ENCODE results near the gene DIRAS1.
"Not testable (repeated sequence)": the region's sequence is repeated elsewhere in the genome, so short reads cannot be mapped to it uniquely, and the experiment has no call there.

Gene DIRAS1

DNA sequence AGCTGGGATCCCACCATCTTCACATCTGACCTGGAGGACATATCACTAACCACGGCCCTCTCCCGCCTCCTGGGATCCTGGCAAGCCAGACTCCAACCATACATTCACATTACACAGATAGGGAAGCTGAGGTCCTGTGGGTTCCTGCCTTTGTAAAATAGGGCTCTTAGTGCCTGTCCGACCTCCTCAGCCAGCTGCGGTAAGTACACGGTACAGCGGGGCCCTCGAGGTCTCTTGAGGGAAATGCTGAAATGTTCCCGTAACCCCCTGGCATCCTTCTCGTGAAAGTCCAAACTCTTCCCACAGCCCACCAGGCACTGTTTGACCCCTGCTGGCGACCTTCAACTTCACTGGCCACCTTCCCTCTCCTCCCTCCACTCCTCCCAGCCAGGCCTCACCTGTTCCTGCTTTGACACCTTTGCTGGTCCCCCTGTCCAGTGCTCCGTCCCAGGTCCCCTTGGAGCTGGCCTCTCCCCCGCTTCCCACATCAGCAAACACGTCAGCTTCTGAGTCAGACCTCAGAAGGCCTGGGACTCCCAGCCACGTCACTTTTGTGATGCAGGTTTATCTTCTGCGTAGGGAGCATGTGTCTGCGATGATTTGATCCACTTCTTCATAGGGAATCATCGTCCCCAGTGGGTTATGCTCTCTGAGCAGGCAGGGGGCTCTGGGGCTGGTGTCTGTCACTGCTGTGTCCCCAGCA, 9.8 kb downstream of the DIRAS1 start:
- DNase-seq (ENCODE audit: low spot score) = no peak

GRCh38 chr19:2706251-2706650, 14.9 kb downstream of the DIRAS1 start:
- DNase-seq (ENCODE audit: low spot score) = no peak

DNA sequence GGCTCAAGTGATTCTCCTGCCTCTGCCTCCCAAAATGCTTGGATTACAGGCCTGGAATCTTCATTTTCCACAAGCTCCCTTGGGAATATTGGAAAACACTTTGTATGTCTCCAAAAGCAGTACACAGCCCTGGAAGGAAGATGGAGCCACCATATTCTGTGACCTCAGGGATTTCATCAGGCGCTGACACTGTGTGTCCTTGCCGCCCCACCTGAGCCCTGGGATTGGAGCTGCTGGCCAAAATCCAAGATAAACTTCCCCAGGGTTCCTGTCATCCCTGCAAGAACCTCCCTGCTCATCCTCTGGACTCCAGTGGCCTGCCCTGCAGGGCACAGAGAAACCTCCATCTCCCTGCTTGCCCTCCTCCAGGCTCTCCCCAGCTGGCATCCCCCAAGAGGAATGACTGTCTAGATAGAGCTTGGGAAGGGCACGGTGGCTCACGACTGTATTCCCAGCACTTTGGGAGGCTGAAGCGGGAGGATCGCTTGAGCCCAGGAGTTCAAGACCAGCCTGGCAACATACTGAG, 17.4 kb downstream of the DIRAS1 start:
- no peak for DNase-seq (ENCODE audit: low spot score)

DNA sequence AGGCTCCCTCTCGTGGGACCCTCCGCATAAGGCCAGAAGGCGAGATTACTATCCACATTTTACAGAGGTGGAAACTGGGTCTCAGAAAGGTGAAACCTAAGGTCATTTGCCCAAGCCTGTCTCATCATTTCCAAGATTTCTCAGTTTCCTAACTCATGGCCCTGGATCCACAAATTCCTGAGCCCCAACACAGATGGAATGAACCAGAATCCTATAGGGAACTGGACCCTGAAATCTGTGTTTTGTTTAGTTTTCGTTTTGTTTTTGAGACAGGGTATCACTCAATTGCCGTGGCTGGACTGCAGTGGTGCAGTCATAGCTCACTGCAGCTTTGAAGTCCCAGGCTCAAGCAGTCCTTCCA, 18.1 kb downstream of the DIRAS1 start:
- no peak for DNase-seq (ENCODE audit: low spot score)

- DNase-seq (ENCODE audit: low spot score) = peak; percentile 92
Observed at GRCh38 chr19:2702170-2703076, 18.7 kb downstream of the DIRAS1 start, which contains the start of gene GNG7. Gene GNG7, minus strand, starts transcription at chr19:2702694. Its CDS starts 182,006 bp downstream, at chr19:2520688.

GRCh38 chr19:2701361-2702169, 19.6 kb downstream of the DIRAS1 start:
- no peak for DNase-seq (ENCODE audit: low spot score)

DNA sequence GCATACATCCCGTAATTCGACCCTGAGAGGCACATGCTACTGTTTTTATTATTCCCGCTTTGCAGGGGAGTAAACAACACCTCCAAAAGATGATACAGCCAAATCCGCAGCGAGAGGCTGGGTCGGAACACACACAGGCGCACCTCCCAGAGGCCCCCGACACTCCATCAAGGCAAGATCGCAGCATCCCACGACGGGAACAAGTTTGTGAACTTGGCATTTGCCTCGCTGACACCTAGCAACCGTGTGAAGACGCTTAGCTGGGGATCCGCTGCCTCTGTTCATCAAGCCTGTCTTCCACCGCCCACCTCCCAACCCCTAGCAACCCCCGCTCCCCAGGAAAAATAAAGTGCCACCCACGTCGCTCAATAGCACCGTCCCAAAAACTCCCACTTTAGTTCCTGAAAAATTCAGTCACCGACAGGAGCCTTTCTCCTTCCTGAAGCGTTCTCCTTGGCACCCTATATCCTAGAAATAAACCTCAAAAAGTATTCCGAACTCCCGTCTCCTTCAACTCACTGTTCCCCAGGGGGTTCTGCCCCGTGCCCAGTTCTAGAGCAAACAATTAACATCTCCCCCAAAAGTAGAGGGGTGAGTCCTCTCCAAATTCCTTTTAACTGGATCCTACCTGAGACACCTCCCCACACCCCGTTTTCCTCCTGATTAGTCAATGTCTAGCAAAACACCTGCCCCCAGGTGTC, 20.4 kb downstream of the DIRAS1 start:
- no peak for DNase-seq (ENCODE audit: low spot score)

DNA sequence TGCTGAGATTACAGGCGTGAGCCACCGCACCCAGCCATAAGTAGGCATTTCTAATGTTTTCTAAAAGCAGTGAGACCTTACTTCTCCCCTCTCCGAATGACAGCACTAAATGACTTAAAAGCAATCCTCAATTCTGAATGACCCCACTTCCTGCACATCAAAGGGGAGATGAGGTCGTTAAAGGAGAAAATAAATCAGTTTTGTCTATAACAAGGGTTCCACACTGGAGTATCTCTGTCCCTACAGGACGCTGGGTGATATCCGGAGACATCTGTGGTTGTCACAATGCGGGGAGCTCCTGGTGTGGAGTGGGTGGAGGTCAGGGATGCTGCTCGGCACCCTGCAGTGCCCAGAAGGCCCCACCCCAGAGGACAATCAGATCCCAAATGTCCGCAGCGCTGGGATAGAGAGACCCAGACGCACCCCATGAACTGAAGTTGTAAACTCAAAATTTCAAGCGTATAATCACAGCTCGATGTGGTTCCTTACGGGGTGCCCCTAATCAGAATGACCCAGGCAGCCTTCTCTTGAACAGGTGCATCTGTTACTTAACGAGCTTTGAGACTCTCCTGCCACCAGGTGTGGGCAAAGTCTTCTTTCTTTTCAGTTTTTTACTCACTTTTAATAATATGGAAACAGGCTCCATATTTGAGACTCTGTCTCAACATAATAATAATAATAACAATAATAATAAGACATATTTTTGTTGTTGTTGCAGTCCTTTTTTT, 21.6 kb downstream of the DIRAS1 start:
- DNase-seq (ENCODE audit: low spot score) = no peak

DNA sequence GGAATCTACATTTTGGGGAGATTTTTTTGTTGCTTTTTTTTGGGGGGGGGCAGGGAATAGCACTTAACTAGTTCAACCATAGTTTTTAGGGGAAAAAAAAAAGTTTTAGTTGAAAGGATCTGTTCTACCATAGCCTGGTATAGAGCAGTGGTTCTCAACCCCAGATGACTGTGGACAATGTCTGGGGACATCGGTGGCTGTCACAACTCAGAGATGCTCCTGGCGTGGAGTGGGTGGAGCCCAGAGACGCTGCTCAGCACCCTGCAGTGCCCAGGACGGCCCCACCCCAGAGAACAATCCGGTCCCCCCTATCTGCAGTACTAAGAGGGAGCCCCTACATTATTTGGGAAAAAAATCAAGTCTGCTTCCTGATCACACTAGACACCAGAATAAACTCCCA, 27.0 kb downstream of the DIRAS1 start:
- no peak for DNase-seq (ENCODE audit: low spot score)

DNA sequence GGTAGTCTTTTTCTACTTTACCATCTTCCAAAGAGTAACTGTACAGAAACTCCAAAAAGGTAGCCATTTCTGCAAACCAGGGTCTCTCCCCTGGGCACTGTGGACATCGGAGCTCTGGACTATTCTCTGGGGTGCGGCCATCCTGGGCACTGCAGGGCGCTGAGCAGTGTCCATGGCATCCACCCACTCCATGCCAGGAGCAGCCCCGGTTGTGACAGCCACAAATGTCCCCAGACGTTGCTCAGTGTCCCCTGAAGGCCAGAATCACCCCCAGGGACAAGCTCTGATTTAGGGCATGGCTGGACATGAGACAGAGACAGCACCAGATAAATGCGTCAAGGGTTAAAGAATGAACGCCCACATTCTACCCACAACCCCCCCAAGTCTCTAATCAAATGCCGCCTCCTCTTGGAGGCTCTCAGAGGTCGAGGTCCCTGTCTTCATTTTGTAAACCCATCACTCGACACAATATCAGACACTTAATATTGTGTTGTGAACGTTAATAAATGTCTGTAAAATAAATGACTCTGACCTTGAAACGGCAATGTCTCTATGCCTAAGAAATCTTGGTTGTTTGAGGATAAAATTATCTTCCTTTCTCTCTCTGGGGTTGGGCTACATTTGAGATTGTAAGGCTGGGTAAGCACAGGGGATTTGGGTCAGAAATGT, 27.5 kb downstream of the DIRAS1 start:
- no peak for DNase-seq (ENCODE audit: low spot score)

GRCh38 chr19:2691951-2692350, 29.2 kb downstream of the DIRAS1 start:
- DNase-seq (ENCODE audit: low spot score) = no peak

GRCh38 chr19:2690856-2691255, 30.3 kb downstream of the DIRAS1 start:
- DNase-seq (ENCODE audit: low spot score) = no peak

DNA sequence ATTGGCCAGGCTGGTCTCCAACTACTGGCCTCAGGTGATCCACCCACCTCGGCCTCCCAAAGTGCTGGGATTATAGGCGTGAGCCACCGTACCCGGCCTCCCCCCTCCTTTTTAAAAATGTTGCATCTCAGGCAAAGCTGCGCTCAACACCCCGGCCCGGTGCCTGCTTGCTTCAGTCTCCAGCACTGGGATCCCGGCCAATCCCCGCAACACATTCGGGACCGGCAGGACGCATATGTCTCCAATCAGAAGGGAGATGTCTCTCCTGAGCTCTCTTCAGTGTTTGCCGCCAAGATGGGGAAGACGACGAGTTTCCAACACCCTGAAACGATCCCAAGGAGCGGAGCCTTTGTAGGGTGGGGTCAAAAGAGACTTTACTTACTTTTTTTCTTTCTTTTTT, 34.8 kb downstream of the DIRAS1 start:
- no peak for DNase-seq (ENCODE audit: low spot score)

- no peak for DNase-seq (ENCODE audit: low spot score)
Observed at GRCh38 chr19:2685204-2685704, 35.9 kb downstream of the DIRAS1 start.

- no peak for DNase-seq (ENCODE audit: low spot score)
Observed at GRCh38 chr19:2683430-2684003, 37.7 kb downstream of the DIRAS1 start.

DNA sequence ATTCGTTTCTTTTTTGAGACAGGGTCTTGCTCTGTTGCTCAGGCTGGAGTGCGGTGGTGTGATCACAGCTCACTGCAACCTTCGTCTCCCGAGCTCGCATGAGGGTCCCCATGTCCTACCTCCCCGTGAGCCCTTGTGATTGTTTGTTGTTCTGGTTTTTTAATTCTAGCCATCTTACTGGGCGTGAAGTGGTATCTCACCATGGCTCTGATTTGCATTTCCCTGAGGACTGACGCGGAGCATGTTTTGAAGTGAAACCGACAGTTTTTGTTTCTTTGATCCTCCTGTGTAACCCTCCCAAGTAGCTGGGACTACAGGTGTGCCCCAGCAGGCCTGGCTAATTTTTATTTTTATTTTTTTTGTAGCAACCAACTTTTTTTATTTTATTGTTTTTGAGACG, 40.4 kb downstream of the DIRAS1 start:
- no peak for DNase-seq (ENCODE audit: low spot score)

- DNase-seq (ENCODE audit: low spot score) = no peak
Observed at GRCh38 chr19:2679439-2679838, 41.7 kb downstream of the DIRAS1 start.

- DNase-seq (ENCODE audit: low spot score) = not testable (repeated sequence)
Observed at GRCh38 chr19:2678948-2679347, 42.2 kb downstream of the DIRAS1 start.

- DNase-seq (ENCODE audit: low spot score) = no peak
Observed at GRCh38 chr19:2678044-2678671, 43.0 kb downstream of the DIRAS1 start.
